ENCODE data around the gene HAAO. TPM values are rescaled to one million over a fixed set of nuclear protein-coding genes. Genes with fewer than 3 reads are reported as not detected.

HAAO gene
- total and polyA plus RNA-seq, 2 of the 8 experiments (the other 6 are each of a cell fraction or from before 2014, with no cell fraction given): 2.5 to 7.0 TPM

GRCh38 chr2:42787788-42788477 lies 4.5 kb downstream of the HAAO start (continued):
- TF ChIP-seq CHD7 (IDR thresholded peaks at IDR 0.05; ENCODE audit: insufficient replicate concordance, low read length) (no peak), ASH2L (IDR thresholded peaks at IDR 0.05; ENCODE audit: low read length) (no peak), ZNF274 (IDR thresholded peaks at IDR 0.05; ENCODE audit: borderline replicate concordance, extremely low read depth, low read length) (no peak), MAFK (IDR thresholded peaks at IDR 0.05; ENCODE audit: low read depth, low read length) (no peak), RXRA (IDR thresholded peaks at IDR 0.05; ENCODE audit: insufficient read depth, low read depth, low read length) (no peak), EZH2 (IDR thresholded peaks at IDR 0.05; ENCODE audit: low read depth, low read length, severe bottlenecking) (no peak), KDM1A (IDR thresholded peaks at IDR 0.05; ENCODE audit: borderline replicate concordance, low read length) (no peak), CHD2 (IDR thresholded peaks at IDR 0.05; ENCODE audit: low read length) (no peak), JUND (IDR thresholded peaks at IDR 0.05; ENCODE audit: low read length) (no peak), SUZ12 (IDR thresholded peaks at IDR 0.05; ENCODE audit: low read length) (no peak), SP2 (IDR thresholded peaks at IDR 0.05; ENCODE audit: low read length) (no peak)

All from H1 (cell line).